Measurements from ENCODE around the gene TEAD4. TPM values are rescaled to one million over a fixed set of nuclear protein-coding genes. Genes with fewer than 3 reads are reported as not detected.

Gene TEAD4
- total and polyA plus RNA-seq, 10 donors = 5.1 to 24.2 (median 17.4) TPM

DNA sequence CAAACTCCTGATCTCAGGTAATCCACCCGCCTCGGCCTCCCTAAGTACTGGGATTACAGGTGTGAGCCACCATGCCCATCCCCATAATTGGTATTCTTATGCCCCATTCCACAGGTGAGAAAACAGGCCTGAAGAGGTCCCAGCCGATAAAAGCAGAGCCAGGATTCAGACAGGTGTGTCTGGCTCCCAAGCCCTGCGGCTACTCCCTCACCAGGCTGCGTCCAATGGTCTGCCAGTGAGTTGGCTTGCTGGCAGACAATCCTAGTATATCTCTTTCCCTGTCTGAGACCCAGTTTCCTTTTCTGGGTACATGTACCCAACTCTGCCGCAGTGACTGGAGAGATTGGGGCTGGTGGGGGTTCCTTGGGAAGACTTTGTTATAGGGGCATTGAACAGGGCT lies 116.1 kb downstream of the TEAD4 start:
- WGBS, 5 donors = 85 to 94% (median 91%) methylated on average over 6 of the region's 6 CpGs
- Histone ChIP-seq H3K36me3 (no peaks in the 10 kb centered on the region), H3K27ac (no peak overlapping the region), H3K27me3 (replicated peaks in 1 of 7) (peaks cover 0 to 58% (median 4%) of the 10 kb centered on the region in 7 donors), H3K4me3 (no peak overlapping the region), H3K4me1 (peaks cover 0 to 52% (median 29%) of the 10 kb centered on the region in 6 donors), H3K9me3 (no peaks in the 10 kb centered on the region)
- TF ChIP-seq POLR2AphosphoS5 (IDR thresholded peaks at IDR 0.05) (no peak), POLR2A (IDR thresholded peaks at IDR 0.05) (no peak)
- TF ChIP-seq, protein P1, sequence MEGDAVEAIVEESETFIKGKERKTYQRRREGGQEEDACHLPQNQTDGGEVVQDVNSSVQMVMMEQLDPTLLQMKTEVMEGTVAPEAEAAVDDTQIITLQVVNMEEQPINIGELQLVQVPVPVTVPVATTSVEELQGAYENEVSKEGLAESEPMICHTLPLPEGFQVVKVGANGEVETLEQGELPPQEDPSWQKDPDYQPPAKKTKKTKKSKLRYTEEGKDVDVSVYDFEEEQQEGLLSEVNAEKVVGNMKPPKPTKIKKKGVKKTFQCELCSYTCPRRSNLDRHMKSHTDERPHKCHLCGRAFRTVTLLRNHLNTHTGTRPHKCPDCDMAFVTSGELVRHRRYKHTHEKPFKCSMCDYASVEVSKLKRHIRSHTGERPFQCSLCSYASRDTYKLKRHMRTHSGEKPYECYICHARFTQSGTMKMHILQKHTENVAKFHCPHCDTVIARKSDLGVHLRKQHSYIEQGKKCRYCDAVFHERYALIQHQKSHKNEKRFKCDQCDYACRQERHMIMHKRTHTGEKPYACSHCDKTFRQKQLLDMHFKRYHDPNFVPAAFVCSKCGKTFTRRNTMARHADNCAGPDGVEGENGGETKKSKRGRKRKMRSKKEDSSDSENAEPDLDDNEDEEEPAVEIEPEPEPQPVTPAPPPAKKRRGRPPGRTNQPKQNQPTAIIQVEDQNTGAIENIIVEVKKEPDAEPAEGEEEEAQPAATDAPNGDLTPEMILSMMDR (IDR thresholded peaks at IDR 0.05 in 8 of 11, conservative IDR thresholded peaks at IDR 0.05 in 3 of 11) = no peak
- no peak for DNase-seq
- intact Hi-C loops (cut with DNase I; ENCODE audit: low total_unique reads) = no loop called here

DNA sequence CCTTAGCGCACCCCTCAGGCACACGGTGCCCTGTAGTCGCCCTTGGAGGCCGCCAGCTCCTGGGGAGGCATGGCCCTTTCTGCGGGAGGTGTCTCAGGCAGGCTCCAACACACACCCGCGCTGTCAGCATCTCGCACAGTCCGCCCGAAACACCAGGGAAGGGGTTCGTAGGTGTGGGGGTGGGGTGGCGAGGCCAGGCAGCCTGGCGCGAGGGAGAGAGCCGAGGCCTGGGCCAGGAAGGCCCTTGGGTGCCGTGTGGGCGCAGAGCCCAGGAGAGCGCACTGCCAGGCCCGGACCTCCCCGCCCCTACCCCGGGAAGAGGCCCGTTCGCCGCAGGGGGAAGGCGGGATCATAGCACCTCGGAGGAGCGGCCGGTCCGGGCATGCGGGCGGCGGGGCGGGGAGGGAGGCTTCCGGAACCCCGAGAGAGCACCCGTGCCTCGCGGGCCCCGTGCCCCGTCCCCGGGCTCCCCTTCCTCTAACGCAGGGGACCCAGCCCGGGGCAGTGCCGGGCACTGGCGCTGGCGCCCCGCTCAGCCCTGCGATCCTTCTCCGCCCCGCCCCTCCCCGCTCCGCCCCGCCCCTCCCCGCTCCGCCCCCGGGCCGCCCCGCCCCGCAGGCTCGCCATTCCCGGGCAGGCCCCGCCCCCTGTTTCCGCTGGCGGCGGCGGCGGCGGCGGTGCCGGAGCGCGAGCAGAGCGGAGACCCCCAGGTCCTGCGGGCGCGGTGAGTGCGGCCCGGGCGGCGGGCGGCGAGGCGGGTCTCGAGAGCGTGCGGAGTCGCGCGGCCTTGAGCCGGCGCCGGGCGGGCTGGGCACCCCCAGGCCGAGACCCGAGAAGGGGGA lies 117.8 kb downstream of the TEAD4 start, which contains the start of gene TSPAN9:
Gene TSPAN9 (plus strand): TSS at position 650 of the 842 bp plus-strand sequence. CDS start 123,815 bp downstream, outside the sequence.
- Histone ChIP-seq H3K9me3 (no peaks in the 10 kb centered on the region), H3K36me3 (no peaks in the 10 kb centered on the region), H3K4me1 (peaks cover 0 to 56% (median 29%) of the 10 kb centered on the region in 6 donors), H3K4me3 (peak within 1 kb of the TSS; percentile 55 to 91 (median 68)), H3K27ac (peak within 1 kb of the TSS; percentile 16 to 89 (median 86)), H3K27me3 (replicated peaks in 1 of 7) (peaks cover 0 to 58% (median 4%) of the 10 kb centered on the region in 7 donors)
- intact Hi-C loops (cut with DNase I; ENCODE audit: low total_unique reads) = no loop called here
- DNase-seq = peak; percentile 91
- 1 to 3% (median 2%) methylated on average over 24 to 91 of the region's 95 CpGs for WGBS, 5 donors
- TF ChIP-seq, protein P1 (IDR thresholded peaks at IDR 0.05 in 8 of 11, conservative IDR thresholded peaks at IDR 0.05 in 3 of 11) = no peak
- TF ChIP-seq POLR2A (IDR thresholded peaks at IDR 0.05) (peak in 1 of 3 donors; percentile 31), POLR2AphosphoS5 (IDR thresholded peaks at IDR 0.05) (peak in 2 of 3 donors; percentile 73 to 77)

GRCh38 chr12:3077572-3078081 lies 118.4 kb downstream of the TEAD4 start:
- Histone ChIP-seq H3K36me3 (no peaks in the 10 kb centered on the region), H3K27ac (peak overlapping the region; percentile 16 to 89 (median 86)), H3K4me1 (peaks cover 0 to 63% (median 29%) of the 10 kb centered on the region in 6 donors), H3K27me3 (replicated peaks in 1 of 7) (peaks cover 0 to 56% (median 4%) of the 10 kb centered on the region in 7 donors), H3K9me3 (no peaks in the 10 kb centered on the region), H3K4me3 (peak overlapping the region; percentile 55 to 91 (median 68))
- TF ChIP-seq POLR2A (IDR thresholded peaks at IDR 0.05) (no peak), POLR2AphosphoS5 (IDR thresholded peaks at IDR 0.05) (no peak)
- TF ChIP-seq, protein P1 (IDR thresholded peaks at IDR 0.05 in 8 of 11, conservative IDR thresholded peaks at IDR 0.05 in 3 of 11) = no peak
- WGBS, 5 donors = 0 to 14% (median 2%) methylated on average over 7 to 32 of the region's 32 CpGs
- intact Hi-C loops (cut with DNase I; ENCODE audit: low total_unique reads) = no loop called here
- DNase-seq = no peak

Measured in spleen (tissue), 11 donors.